Measurements from ENCODE around the gene ZNF580.

ZNF580 gene

GRCh38 chr19:55663846-55664536, 23.2 kb downstream of the ZNF580 start:
- no peak for DNase-seq

- no peak for DNase-seq
These were observed 25.7 kb downstream of the ZNF580 start for GRCh38 chr19:55666343-55667005.

GRCh38 chr19:55667006-55667381, 26.2 kb downstream of the ZNF580 start:
- DNase-seq = no peak

GRCh38 chr19:55667511-55667910, 26.7 kb downstream of the ZNF580 start:
- DNase-seq = no peak

GRCh38 chr19:55667958-55668357, 27.2 kb downstream of the ZNF580 start:
- no peak for DNase-seq

GRCh38 chr19:55668603-55669348, 28.0 kb downstream of the ZNF580 start:
- DNase-seq = no peak

- no peak for DNase-seq
These were observed 28.8 kb downstream of the ZNF580 start for GRCh38 chr19:55669418-55670279.

GRCh38 chr19:55670280-55671053, 29.7 kb downstream of the ZNF580 start:
- DNase-seq = no peak

GRCh38 chr19:55671054-55671378, 30.2 kb downstream of the ZNF580 start:
- no peak for DNase-seq

- no peak for DNase-seq
These were observed 31.6 kb downstream of the ZNF580 start for GRCh38 chr19:55672418-55672817.

GRCh38 chr19:55673465-55673864, 32.7 kb downstream of the ZNF580 start:
- DNase-seq = no peak

GRCh38 chr19:55673889-55674288, 33.1 kb downstream of the ZNF580 start:
- DNase-seq = no peak

GRCh38 chr19:55674459-55674840, 33.6 kb downstream of the ZNF580 start:
- DNase-seq = no peak

- peak; percentile 82 for DNase-seq
These were observed 34.2 kb downstream of the ZNF580 start, which contains the start of gene EPN1 for GRCh38 chr19:55674841-55675660. Gene EPN1 (plus strand): TSS chr19:55675226. CDS start chr19:55678628, 3,402 bp downstream.

GRCh38 chr19:55675661-55676354, 35.0 kb downstream of the ZNF580 start:
- DNase-seq = no peak

GRCh38 chr19:55676383-55676782, 35.6 kb downstream of the ZNF580 start:
- no peak for DNase-seq

- no peak for DNase-seq
These were observed 36.2 kb downstream of the ZNF580 start for GRCh38 chr19:55676889-55677505.

- no peak for DNase-seq
These were observed 36.8 kb downstream of the ZNF580 start for GRCh38 chr19:55677572-55678028.

- DNase-seq = peak; percentile 78
These were observed 37.4 kb downstream of the ZNF580 start for GRCh38 chr19:55678121-55678671.
